DOHH2 (cell line): ENCODE results near the gene PCLO.
"Not testable (repeated sequence)": the region's sequence is repeated elsewhere in the genome, so short reads cannot be mapped to it uniquely, and the experiment has no call there.

ENCODE experiments used
- H3F3A ChIP-seq: fragments of 200-600 bp; sonication (generic), shearing (Covaris generic); 2 replicates; pipeline ENCODE4 v1.6.0; 2016; ENCODE audit warnings: antibody characterized with exemption, mild to moderate bottlenecking; ENCODE audit not compliant: control insufficient read depth, insufficient read depth
- H3K27ac ChIP-seq: fragments of 200-600 bp; sonication (generic); 2 replicates; pipeline ENCODE4 v1.5.1; 2014; ENCODE audit warnings: low read depth, mild to moderate bottlenecking, low read length, moderate library complexity
- H3K27me3 ChIP-seq: fragments of 200-600 bp; sonication (generic); 2 replicates; pipeline ENCODE4 v1.6.1; 2014; ENCODE audit warnings: mild to moderate bottlenecking, low read length, mixed read lengths; ENCODE audit not compliant: control insufficient read depth
- H3K36me3 ChIP-seq: fragments of 200-600 bp; sonication (generic); 2 replicates; pipeline ENCODE4 v1.6.1; 2014; ENCODE audit warnings: mild to moderate bottlenecking, low read length, moderate library complexity, mixed read lengths; ENCODE audit not compliant: control insufficient read depth
- H3K4me1 ChIP-seq: fragments of 200-600 bp; sonication (generic); 2 replicates; pipeline ENCODE4 v1.6.1; 2014; ENCODE audit warnings: mild to moderate bottlenecking, low read length, mixed read lengths; ENCODE audit not compliant: control insufficient read depth
- H3K4me2 ChIP-seq: fragments of 200-600 bp; sonication (generic); 2 replicates; pipeline ENCODE4 v1.6.0; 2014; ENCODE audit warnings: mild to moderate bottlenecking, low read length, moderate library complexity
- H3K4me3 ChIP-seq: fragments of 200-600 bp; sonication (generic); 2 replicates; pipeline ENCODE4 v1.5.1; 2014; ENCODE audit warnings: mild to moderate bottlenecking, low read length, mixed read lengths
- H3K79me2 ChIP-seq: fragments of 200-600 bp; sonication (generic); 2 replicates; pipeline ENCODE4 v1.6.1; 2014; ENCODE audit warnings: mild to moderate bottlenecking, low read length, mixed read lengths; ENCODE audit not compliant: control insufficient read depth
- H3K9me2 ChIP-seq: fragments of 200-600 bp; sonication (generic); replicated peaks from 2 replicates; pipeline ENCODE4 v1.6.1; 2014; ENCODE audit warnings: mild to moderate bottlenecking, low read length, mixed read lengths; ENCODE audit not compliant: control insufficient read depth
- H3K9me3 ChIP-seq: fragments of 200-600 bp; sonication (generic); 2 replicates; pipeline ENCODE4 v1.6.1; 2014; ENCODE audit warnings: antibody characterized with exemption, low read length, mixed read lengths; ENCODE audit not compliant: control insufficient read depth, insufficient read depth
- H4K20me1 ChIP-seq: fragments of 200-600 bp; sonication (generic); 2 replicates; pipeline ENCODE4 v1.6.0; 2014; ENCODE audit warnings: low read depth, mild to moderate bottlenecking, antibody characterized with exemption, low read length, moderate library complexity; ENCODE audit not compliant: control insufficient read depth, insufficient read depth
- CTCF ChIP-seq: fragments of 200-600 bp; sonication (generic); IDR thresholded peaks from one replicate; pipeline ENCODE4 v1.5.1; 2014; ENCODE audit warnings: antibody characterized with exemption, mild to moderate bottlenecking, low read depth, low read length; ENCODE audit not compliant: poor library complexity, severe bottlenecking
- EZH2phosphoT487 ChIP-seq: fragments of 200-600 bp; sonication (generic); IDR thresholded peaks from 2 replicates; pipeline ENCODE4 v1.6.1; 2017; ENCODE audit warnings: borderline replicate concordance, mild to moderate bottlenecking, antibody characterized with exemption, low read length, moderate library complexity, mixed read lengths

Gene PCLO

GRCh38 chr7:82897500-82897899, 265.2 kb downstream of the PCLO start:
- Histone ChIP-seq H3K27me3 (no peaks in the 10 kb centered on the region), H3K4me1 (no peaks in the 10 kb centered on the region), H3K27ac (no peak overlapping the region), H3F3A (no peaks in the 10 kb centered on the region), H3K79me2 (no peaks in the 10 kb centered on the region), H3K4me3 (no peak overlapping the region), H4K20me1 (no peaks in the 10 kb centered on the region), H3K9me2 (no peaks in the 10 kb centered on the region), H3K36me3 (no peaks in the 10 kb centered on the region), H3K9me3 (no peaks in the 10 kb centered on the region), H3K4me2 (no peak overlapping the region)
- TF ChIP-seq CTCF (no peak), EZH2phosphoT487 (no peak)

DNA sequence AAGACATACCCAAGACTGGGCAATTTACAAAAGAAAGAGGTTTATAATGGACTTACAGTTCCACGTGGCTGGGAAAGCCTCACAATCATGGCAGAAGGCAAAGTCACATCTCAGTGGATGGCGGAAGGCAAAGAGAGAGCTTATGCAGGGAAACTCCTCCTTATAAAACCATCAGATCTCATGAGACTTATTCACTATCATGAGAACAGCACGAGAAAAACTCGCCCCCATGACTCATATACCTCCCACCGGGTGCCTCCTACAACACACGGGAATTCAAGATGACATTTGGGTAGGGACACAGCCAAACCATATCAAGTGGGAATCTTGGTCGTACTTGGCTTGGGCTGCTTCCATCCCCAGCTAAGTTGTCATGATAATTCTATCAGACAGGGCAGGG, 268.3 kb downstream of the PCLO start:
- H4K20me1 ChIP-seq, H3K4me1 ChIP-seq, H3F3A ChIP-seq: not testable (repeated sequence)

DNA sequence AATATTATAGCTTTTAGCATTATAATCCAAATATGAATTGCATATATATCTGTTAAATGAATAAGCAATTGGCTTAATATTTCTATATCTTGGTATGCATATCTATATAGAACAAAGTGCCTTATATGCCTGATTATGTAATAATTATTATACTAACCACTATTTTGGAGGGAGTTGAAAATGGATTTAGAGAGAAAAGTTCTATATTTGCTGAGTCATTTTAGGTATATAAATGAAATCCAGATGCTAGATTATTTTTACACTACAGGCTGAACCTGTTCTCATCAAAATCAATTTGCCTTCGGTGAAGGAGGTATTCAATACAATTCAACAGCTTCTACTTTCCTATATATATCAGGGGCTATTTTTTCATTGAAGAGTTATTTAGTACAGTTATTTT, 276.4 kb downstream of the PCLO start:
- no peak overlapping the region for H3K27ac ChIP-seq
- H3K4me2 ChIP-seq = no peak overlapping the region
- H3K36me3 ChIP-seq = no peaks in the 10 kb centered on the region
- no peak overlapping the region for H3K4me3 ChIP-seq
- no peaks in the 10 kb centered on the region for H3K4me1 ChIP-seq
- no peaks in the 10 kb centered on the region for H3K27me3 ChIP-seq
- H3K9me2 ChIP-seq = no peaks in the 10 kb centered on the region
- H3F3A ChIP-seq = no peaks in the 10 kb centered on the region
- no peaks in the 10 kb centered on the region for H4K20me1 ChIP-seq
- H3K9me3 ChIP-seq = no peaks in the 10 kb centered on the region
- H3K79me2 ChIP-seq = no peaks in the 10 kb centered on the region
- TF ChIP-seq EZH2phosphoT487 = no peak
- TF ChIP-seq CTCF = no peak

More for the DNA sequence above, 268.3 kb downstream of the PCLO start:
- not testable (repeated sequence) for H3K9me2 ChIP-seq, H3K4me2 ChIP-seq, H3K79me2 ChIP-seq, H3K36me3 ChIP-seq, H3K27me3 ChIP-seq, H3K27ac ChIP-seq, H3K9me3 ChIP-seq, H3K4me3 ChIP-seq

- Histone ChIP-seq H3K79me2 (no peaks in the 10 kb centered on the region), H4K20me1 (no peaks in the 10 kb centered on the region), H3K9me3 (no peaks in the 10 kb centered on the region), H3K27ac (no peak overlapping the region), H3K9me2 (no peaks in the 10 kb centered on the region), H3K4me2 (no peak overlapping the region), H3F3A (no peaks in the 10 kb centered on the region), H3K4me3 (no peak overlapping the region), H3K27me3 (no peaks in the 10 kb centered on the region), H3K36me3 (no peaks in the 10 kb centered on the region), H3K4me1 (no peaks in the 10 kb centered on the region)
- TF ChIP-seq EZH2phosphoT487 (no peak), CTCF (no peak)
Measured at GRCh38 chr7:82865856-82866255, 296.8 kb downstream of the PCLO start.
